ENCODE measurements around the gene FOXJ1. TPM values are rescaled to one million over a fixed set of nuclear protein-coding genes. Genes with fewer than 3 reads are reported as not detected.

Gene FOXJ1
- total RNA-seq, 1 experiment from 2014 or later: 0.28 TPM

Small RNA genes within 50 kb of the gene (microRNA-seq; reads per million reads assigned to microRNA genes)
- not detected for gene MIR6868 (ENCODE audit: unreplicated experiment)

Other genes starting within 250 kb of the FOXJ1 start
- 48.6 TPM for gene TRIM65, start 244.3 kb downstream of the FOXJ1 start, total RNA-seq (2021; ENCODE audit: unreplicated experiment)
- 165 TPM for gene MRPL38, start 236.4 kb downstream of the FOXJ1 start, total RNA-seq (2021; ENCODE audit: unreplicated experiment)
- gene FBF1, start 200.2 kb downstream of the FOXJ1 start, total RNA-seq (2021; ENCODE audit: unreplicated experiment): 32.5 TPM
- gene ACOX1, start 162.1 kb downstream of the FOXJ1 start, total RNA-seq (2021; ENCODE audit: unreplicated experiment): 53.5 TPM
- 41.3 TPM for gene TEN1, start 162.0 kb downstream of the FOXJ1 start, total RNA-seq (2021; ENCODE audit: unreplicated experiment)
- 11.9 TPM for gene CDK3, start 140.4 kb downstream of the FOXJ1 start, total RNA-seq (2021; ENCODE audit: unreplicated experiment)
- 36.4 TPM for gene EVPL, start 113.9 kb downstream of the FOXJ1 start, total RNA-seq (2021; ENCODE audit: unreplicated experiment)
- gene SRP68, start 68.7 kb downstream of the FOXJ1 start, total RNA-seq (2021; ENCODE audit: unreplicated experiment): 100 TPM
- 0.41 TPM for gene GALR2, start 66.5 kb downstream of the FOXJ1 start, total RNA-seq (2021; ENCODE audit: unreplicated experiment)
- gene ZACN, start 62.1 kb downstream of the FOXJ1 start, total RNA-seq (2021; ENCODE audit: unreplicated experiment): not detected
- 190 TPM for gene EXOC7, start 37.5 kb downstream of the FOXJ1 start, total RNA-seq (2021; ENCODE audit: unreplicated experiment)
- gene RNF157, start 99.2 kb upstream of the FOXJ1 start, total RNA-seq (2021; ENCODE audit: unreplicated experiment): 4.0 TPM
- gene UBALD2, start 124.1 kb upstream of the FOXJ1 start, total RNA-seq (2021; ENCODE audit: unreplicated experiment): 30.0 TPM
- gene QRICH2, start 167.0 kb upstream of the FOXJ1 start, total RNA-seq (2021; ENCODE audit: unreplicated experiment): 0.92 TPM
- gene PRPSAP1, start 212.7 kb upstream of the FOXJ1 start, total RNA-seq (2021; ENCODE audit: unreplicated experiment): 99.6 TPM
- gene SPHK1, start 243.4 kb upstream of the FOXJ1 start, total RNA-seq (2021; ENCODE audit: unreplicated experiment): 18.2 TPM

All from Panc1 (cell line).